ENCODE results near the gene ADGRG1. TPM values are rescaled to one million over a fixed set of nuclear protein-coding genes. Genes with fewer than 3 reads are reported as not detected.

The ADGRG1 gene
- total RNA-seq, 4 donors from 2014 or later: 129 to 159 (median 136) TPM

DNA sequence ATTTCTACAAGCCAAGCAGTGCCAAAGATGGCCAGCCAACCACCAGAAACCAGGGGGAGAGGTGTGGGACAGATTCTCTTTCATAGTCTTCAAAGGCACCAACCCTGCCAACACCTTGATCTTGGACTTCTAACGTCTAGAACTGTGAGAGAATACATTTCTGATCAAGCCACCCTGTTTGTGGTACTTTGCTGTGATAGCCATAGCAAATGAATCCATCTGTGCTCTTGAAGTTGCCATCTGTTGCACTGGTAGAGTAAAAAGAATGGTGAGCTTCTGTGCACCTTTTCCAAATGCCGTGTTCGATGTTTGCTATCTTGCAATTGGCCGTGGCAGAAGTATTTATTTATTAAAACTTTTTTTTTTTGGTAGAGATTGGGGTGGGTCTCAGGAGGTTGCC is 16.7 kb upstream of the ADGRG1 start:
- H3K4me3 ChIP-seq (ENCODE audit: low read depth, poor library complexity, severe bottlenecking): no peak overlapping the region
- WGBS, 2 donors: 79 to 89% methylated on average over 4 of the region's 4 CpGs
- peak in 1 of 2 donors; percentile 25 for DNase-seq (ENCODE audit: low spot score in 2 of 2)
- TF ChIP-seq, protein P1, sequence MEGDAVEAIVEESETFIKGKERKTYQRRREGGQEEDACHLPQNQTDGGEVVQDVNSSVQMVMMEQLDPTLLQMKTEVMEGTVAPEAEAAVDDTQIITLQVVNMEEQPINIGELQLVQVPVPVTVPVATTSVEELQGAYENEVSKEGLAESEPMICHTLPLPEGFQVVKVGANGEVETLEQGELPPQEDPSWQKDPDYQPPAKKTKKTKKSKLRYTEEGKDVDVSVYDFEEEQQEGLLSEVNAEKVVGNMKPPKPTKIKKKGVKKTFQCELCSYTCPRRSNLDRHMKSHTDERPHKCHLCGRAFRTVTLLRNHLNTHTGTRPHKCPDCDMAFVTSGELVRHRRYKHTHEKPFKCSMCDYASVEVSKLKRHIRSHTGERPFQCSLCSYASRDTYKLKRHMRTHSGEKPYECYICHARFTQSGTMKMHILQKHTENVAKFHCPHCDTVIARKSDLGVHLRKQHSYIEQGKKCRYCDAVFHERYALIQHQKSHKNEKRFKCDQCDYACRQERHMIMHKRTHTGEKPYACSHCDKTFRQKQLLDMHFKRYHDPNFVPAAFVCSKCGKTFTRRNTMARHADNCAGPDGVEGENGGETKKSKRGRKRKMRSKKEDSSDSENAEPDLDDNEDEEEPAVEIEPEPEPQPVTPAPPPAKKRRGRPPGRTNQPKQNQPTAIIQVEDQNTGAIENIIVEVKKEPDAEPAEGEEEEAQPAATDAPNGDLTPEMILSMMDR (IDR thresholded peaks at IDR 0.05): no peak
- no peak for TF ChIP-seq POLR2A (IDR thresholded peaks at IDR 0.05)
- intact Hi-C loops (cut with DNase I; ENCODE audit: low total_unique reads): no loop called here

DNA sequence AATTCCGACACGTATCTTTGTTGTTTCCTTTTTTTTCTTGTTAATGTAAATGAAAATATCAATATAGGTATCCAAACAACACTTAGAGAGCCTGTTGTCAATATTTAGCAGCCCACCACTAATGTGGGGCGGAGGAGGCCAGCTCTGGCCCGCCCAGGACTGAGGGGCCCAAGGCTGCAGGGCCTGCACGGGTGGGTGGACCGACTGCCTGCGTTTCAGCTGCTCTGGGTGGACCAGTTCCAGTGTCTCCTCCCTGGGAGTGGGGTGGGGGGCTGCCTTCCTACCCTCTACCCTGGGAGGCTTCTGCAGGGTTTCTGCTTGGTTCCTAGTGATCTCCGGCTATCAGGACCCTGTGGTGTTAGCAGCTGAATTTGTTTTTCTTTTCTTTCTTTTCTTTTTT is 15.9 kb upstream of the ADGRG1 start:
- intact Hi-C loops (cut with DNase I; ENCODE audit: low total_unique reads): no loop called here
- TF ChIP-seq, protein P1 (IDR thresholded peaks at IDR 0.05): no peak
- no peak for TF ChIP-seq POLR2A (IDR thresholded peaks at IDR 0.05)
- DNase-seq (ENCODE audit: low spot score in 2 of 2): peak in 1 of 2 donors; percentile 73
- WGBS, 2 donors: 80 to 89% methylated on average over 8 of the region's 8 CpGs
- H3K4me3 ChIP-seq (ENCODE audit: low read depth, poor library complexity, severe bottlenecking): no peak overlapping the region

DNA sequence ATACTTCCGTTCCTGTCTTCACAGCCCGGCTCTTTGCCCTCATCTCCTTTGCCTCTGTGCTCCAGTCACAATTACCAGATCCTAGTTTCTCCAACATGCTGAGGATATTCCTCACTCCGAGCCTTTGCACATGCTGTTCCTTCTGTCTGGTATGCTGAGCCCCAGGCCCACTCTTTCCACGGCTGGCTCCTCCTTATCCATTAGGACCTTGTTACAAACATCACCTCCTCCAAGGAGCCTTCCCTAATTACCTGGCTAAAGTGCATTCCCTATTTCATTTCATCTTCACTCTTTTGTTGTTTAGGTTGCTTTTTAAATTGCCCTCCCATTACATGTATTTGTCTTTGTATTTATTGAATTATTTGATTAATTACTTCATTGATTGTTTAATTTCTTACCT is 14.9 kb upstream of the ADGRG1 start:
- DNase-seq (ENCODE audit: low spot score in 2 of 2): peak in 1 of 2 donors; percentile 52
- H3K4me3 ChIP-seq (ENCODE audit: low read depth, poor library complexity, severe bottlenecking): no peak overlapping the region
- TF ChIP-seq, protein P1 (IDR thresholded peaks at IDR 0.05): no peak
- no peak for TF ChIP-seq POLR2A (IDR thresholded peaks at IDR 0.05)
- WGBS, 2 donors: 65 to 73% methylated on average over 4 of the region's 4 CpGs
- intact Hi-C loops (cut with DNase I; ENCODE audit: low total_unique reads): no loop called here

DNA sequence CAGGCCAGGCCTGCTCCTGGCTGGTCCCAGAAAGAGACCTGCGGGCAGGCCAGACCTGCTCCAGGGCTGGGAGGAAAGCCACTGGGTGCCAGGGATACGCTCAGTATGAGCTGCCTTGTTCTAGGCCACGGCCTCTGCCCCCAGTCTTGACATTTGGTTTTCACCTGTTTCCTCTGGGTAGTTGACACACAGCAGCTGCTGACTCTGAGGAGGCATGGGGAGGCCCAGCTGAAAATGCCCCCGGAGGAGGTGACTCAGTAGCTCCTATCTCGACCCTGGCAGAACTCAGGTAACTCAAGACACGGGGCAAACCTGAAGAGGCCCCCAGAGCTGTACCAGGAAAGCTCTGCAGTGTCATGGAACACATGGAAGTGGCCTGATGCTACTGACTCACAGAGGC is 13.9 kb upstream of the ADGRG1 start:
- H3K4me3 ChIP-seq (ENCODE audit: low read depth, poor library complexity, severe bottlenecking): no peak overlapping the region
- intact Hi-C loops (cut with DNase I; ENCODE audit: low total_unique reads): no loop called here
- TF ChIP-seq POLR2A (IDR thresholded peaks at IDR 0.05): no peak
- TF ChIP-seq, protein P1 (IDR thresholded peaks at IDR 0.05): no peak
- DNase-seq (ENCODE audit: low spot score in 2 of 2): peak in 1 of 2 donors; percentile 83
- WGBS, 2 donors: 73 to 78% methylated on average over 6 of the region's 6 CpGs

DNA sequence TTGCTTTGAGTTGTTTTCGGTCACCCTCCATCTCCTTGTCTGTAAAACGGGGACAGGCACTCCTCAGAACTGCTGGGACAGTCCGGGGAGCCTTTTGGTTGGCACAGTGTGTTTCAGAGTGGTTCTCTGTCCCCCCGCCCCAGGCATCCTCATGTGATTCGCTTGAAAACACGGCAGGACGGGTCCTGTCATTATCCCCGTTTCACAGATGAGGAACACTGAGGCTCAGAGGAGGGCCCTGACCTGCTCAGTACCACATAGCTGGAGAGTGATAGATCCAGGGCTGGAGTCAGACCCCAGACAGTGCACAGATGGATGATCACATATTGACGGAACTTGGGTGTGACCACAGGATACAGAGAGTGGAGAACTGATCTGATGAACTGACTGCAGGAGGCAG is 13.5 kb upstream of the ADGRG1 start:
- TF ChIP-seq POLR2A (IDR thresholded peaks at IDR 0.05): no peak
- TF ChIP-seq, protein P1 (IDR thresholded peaks at IDR 0.05): no peak
- H3K4me3 ChIP-seq (ENCODE audit: low read depth, poor library complexity, severe bottlenecking): no peak overlapping the region
- DNase-seq (ENCODE audit: low spot score in 2 of 2): peak in 1 of 2 donors; percentile 80
- WGBS, 2 donors: 90 to 94% methylated on average over 8 to 9 of the region's 9 CpGs
- intact Hi-C loops (cut with DNase I; ENCODE audit: low total_unique reads): no loop called here

DNA sequence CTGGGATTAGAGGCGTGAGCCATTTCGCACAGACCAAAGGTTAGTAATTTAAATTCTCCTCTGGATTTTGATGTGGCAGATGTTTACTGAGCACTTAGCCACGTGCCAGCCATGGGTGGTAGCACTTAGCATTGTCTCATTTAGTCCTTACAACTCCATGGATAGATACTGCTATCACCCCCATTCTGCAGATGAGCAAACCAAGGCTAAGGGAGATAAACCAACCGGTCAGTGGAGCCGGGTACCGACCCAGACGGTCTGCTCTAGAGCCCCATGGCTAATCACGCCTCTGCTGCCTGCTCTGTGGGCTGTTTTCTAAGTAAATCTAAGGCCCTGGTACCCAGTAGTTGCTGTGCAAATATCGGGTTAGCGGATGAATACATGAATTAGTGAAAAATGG is 12.6 kb upstream of the ADGRG1 start:
- peak in 1 of 2 donors; percentile 17 for DNase-seq (ENCODE audit: low spot score in 2 of 2)
- TF ChIP-seq, protein P1 (IDR thresholded peaks at IDR 0.05): no peak
- TF ChIP-seq POLR2A (IDR thresholded peaks at IDR 0.05): no peak
- 93% methylated on average over 10 of the region's 10 CpGs for WGBS, 2 donors
- intact Hi-C loops (cut with DNase I; ENCODE audit: low total_unique reads): no loop called here
- H3K4me3 ChIP-seq (ENCODE audit: low read depth, poor library complexity, severe bottlenecking): no peak overlapping the region
